HEK293 (cell line): ENCODE results near the gene WASL.
A peak's percentile ranks its signal among the peaks of the same experiment; 100 is the strongest.

Source experiments
- BCL6B ChIP-seq: fragments of 450-650 bp; formaldehyde crosslinking; IDR thresholded peaks from 2 replicates; pipeline ENCODE4 v1.5.1; 2017; ENCODE audit warnings: missing biosample characterization, missing genetic modification characterization
- GFI1B ChIP-seq: fragments of 450-650 bp; formaldehyde crosslinking; IDR thresholded peaks from 2 replicates; pipeline ENCODE4 v1.5.1; 2016; ENCODE audit warnings: missing biosample characterization, missing genetic modification characterization
- HIC1 ChIP-seq: fragments of 450-650 bp; formaldehyde crosslinking; IDR thresholded peaks from 2 replicates; pipeline ENCODE4 v1.5.1; 2016; ENCODE audit warnings: missing biosample characterization, missing genetic modification characterization
- KLF16 ChIP-seq: fragments of 450-650 bp; formaldehyde crosslinking; IDR thresholded peaks from 2 replicates; pipeline ENCODE4 v1.5.1; 2017; ENCODE audit warnings: missing biosample characterization, missing genetic modification characterization
- MEIS1 ChIP-seq: sonication (generic); formaldehyde crosslinking; IDR thresholded peaks from 2 replicates; pipeline ENCODE4 v1.8.1; 2022; ENCODE audit warnings: missing genetic modification reagents, mild to moderate bottlenecking, borderline replicate concordance
- PRDM4 ChIP-seq: fragments of 450-650 bp; formaldehyde crosslinking; IDR thresholded peaks from 2 replicates; pipeline ENCODE4 v1.5.1; 2017; ENCODE audit warnings: missing biosample characterization, missing genetic modification characterization
- ZBTB1 ChIP-seq: fragments of 450-650 bp; formaldehyde crosslinking; IDR thresholded peaks from 2 replicates; pipeline ENCODE4 v1.5.1; 2016; ENCODE audit warnings: missing biosample characterization, missing genetic modification characterization
- ZBTB10 ChIP-seq: fragments of 450-650 bp; formaldehyde crosslinking; IDR thresholded peaks from 2 replicates; pipeline ENCODE4 v1.5.1; 2016; ENCODE audit warnings: missing biosample characterization, missing genetic modification characterization
- ZBTB21 ChIP-seq: fragments of 450-650 bp; formaldehyde crosslinking; IDR thresholded peaks from 2 replicates; pipeline ENCODE4 v1.5.1; 2017; ENCODE audit warnings: missing biosample characterization, missing genetic modification characterization
- ZBTB8A ChIP-seq: fragments of 450-650 bp; formaldehyde crosslinking; IDR thresholded peaks from 2 replicates; pipeline ENCODE4 v1.5.1; 2016; ENCODE audit warnings: missing biosample characterization, missing genetic modification characterization
- ZEB2 ChIP-seq: fragments of 450-650 bp; formaldehyde crosslinking; IDR thresholded peaks from 2 replicates; pipeline ENCODE4 v1.5.1; 2016; ENCODE audit warnings: missing biosample characterization, missing genetic modification characterization
- ZFHX2 ChIP-seq: fragments of 450-650 bp; formaldehyde crosslinking; conservative IDR thresholded peaks from 2 replicates; pipeline ENCODE4 v1.5.1; 2016; ENCODE audit warnings: missing biosample characterization, missing genetic modification characterization
- ZNF121 ChIP-seq: fragments of 450-650 bp; formaldehyde crosslinking; IDR thresholded peaks from 2 replicates; pipeline ENCODE4 v1.5.1; 2016; ENCODE audit warnings: missing biosample characterization, missing genetic modification characterization
- ZNF133 ChIP-seq: fragments of 450-650 bp; formaldehyde crosslinking; IDR thresholded peaks from 2 replicates; pipeline ENCODE4 v1.5.1; 2016; ENCODE audit warnings: missing biosample characterization, missing genetic modification characterization
- ZNF157 ChIP-seq: fragments of 450-650 bp; formaldehyde crosslinking; IDR thresholded peaks from 2 replicates; pipeline ENCODE4 v1.5.1; 2016; ENCODE audit warnings: missing biosample characterization, missing genetic modification characterization
- ZNF19 ChIP-seq: fragments of 450-650 bp; formaldehyde crosslinking; IDR thresholded peaks from 2 replicates; pipeline ENCODE4; 2016; ENCODE audit warnings: missing biosample characterization, missing genetic modification characterization, low read depth
- ZNF2 ChIP-seq: fragments of 450-650 bp; formaldehyde crosslinking; IDR thresholded peaks from 2 replicates; pipeline ENCODE4 v1.5.1; 2016; ENCODE audit warnings: missing biosample characterization, missing genetic modification characterization
- ZNF221 ChIP-seq: fragments of 450-650 bp; formaldehyde crosslinking; IDR thresholded peaks from 2 replicates; pipeline ENCODE4 v1.5.1; 2017; ENCODE audit warnings: missing biosample characterization, missing genetic modification characterization, borderline replicate concordance
- ZNF248 ChIP-seq: fragments of 450-650 bp; formaldehyde crosslinking; IDR thresholded peaks from 2 replicates; pipeline ENCODE4 v1.5.1; 2017; ENCODE audit warnings: missing biosample characterization, missing genetic modification characterization
- ZNF266 ChIP-seq: fragments of 450-650 bp; formaldehyde crosslinking; IDR thresholded peaks from 2 replicates; pipeline ENCODE4 v1.5.1; 2016; ENCODE audit warnings: missing biosample characterization, missing genetic modification characterization, low read depth
- ZNF335 ChIP-seq: fragments of 450-650 bp; formaldehyde crosslinking; conservative IDR thresholded peaks from 2 replicates; pipeline ENCODE4 v1.5.1; 2016; ENCODE audit warnings: missing biosample characterization, missing genetic modification characterization
- ZNF341 ChIP-seq: fragments of 450-650 bp; formaldehyde crosslinking; IDR thresholded peaks from 2 replicates; pipeline ENCODE4; 2016; ENCODE audit warnings: low read depth, missing biosample characterization, missing genetic modification characterization
- ZNF350 ChIP-seq: fragments of 450-650 bp; formaldehyde crosslinking; IDR thresholded peaks from 2 replicates; pipeline ENCODE4 v1.5.0; 2017; ENCODE audit warnings: missing biosample characterization, mild to moderate bottlenecking, missing genetic modification characterization
- ZNF391 ChIP-seq: fragments of 450-650 bp; formaldehyde crosslinking; IDR thresholded peaks from 2 replicates; pipeline ENCODE4 v1.5.1; 2016; ENCODE audit warnings: low read depth, missing biosample characterization, missing genetic modification characterization, borderline replicate concordance
- ZNF404 ChIP-seq: fragments of 450-650 bp; formaldehyde crosslinking; IDR thresholded peaks from 2 replicates; pipeline ENCODE4 v1.5.1; 2017; ENCODE audit warnings: missing biosample characterization, missing genetic modification characterization
- ZNF521 ChIP-seq: fragments of 450-650 bp; formaldehyde crosslinking; IDR thresholded peaks from 2 replicates; pipeline ENCODE4 v1.5.1; 2017; ENCODE audit warnings: missing biosample characterization, mild to moderate bottlenecking, missing genetic modification characterization
- ZNF555 ChIP-seq: fragments of 450-650 bp; formaldehyde crosslinking; conservative IDR thresholded peaks from 2 replicates; pipeline ENCODE4 v1.5.1; 2017; ENCODE audit warnings: missing biosample characterization, mild to moderate bottlenecking, missing genetic modification characterization, inconsistent platforms
- ZNF585B ChIP-seq: fragments of 450-650 bp; formaldehyde crosslinking; IDR thresholded peaks from 2 replicates; pipeline ENCODE4 v1.5.1; 2016; ENCODE audit warnings: missing biosample characterization, missing genetic modification characterization
- ZNF704 ChIP-seq: fragments of 450-650 bp; formaldehyde crosslinking; IDR thresholded peaks from 2 replicates; pipeline ENCODE4 v1.5.1; 2016; ENCODE audit warnings: missing biosample characterization, missing genetic modification characterization
- ZNF785 ChIP-seq: fragments of 450-650 bp; formaldehyde crosslinking; IDR thresholded peaks from 2 replicates; pipeline ENCODE4 v1.5.1; 2016; ENCODE audit warnings: missing biosample characterization, missing genetic modification characterization

WASL gene

GRCh38 chr7:123748734-123749536, at the start of gene WASL (continued):
- TF ChIP-seq ZFHX2 (tag by site-specific recombination) (peak; percentile 77), PRDM4 (tag by site-specific recombination) (no peak), ZNF248 (no peak), ZNF133 (tag by site-specific recombination) (no peak), ZNF391 (no peak), BCL6B (no peak), ZNF266 (tag by site-specific recombination) (no peak), ZNF341 (tag by site-specific recombination) (peak; percentile 76), ZNF121 (no peak), KLF16 (tag by site-specific recombination) (peak; percentile 67; the same call in 1 of the 2 replicates), ZNF785 (no peak), ZNF585B (no peak), MEIS1 (CRISPR knock-in tag) (no peak), ZNF221 (tag by site-specific recombination) (no peak), ZEB2 (tag by site-specific recombination) (peak; percentile 83), ZNF19 (tag by site-specific recombination) (no peak), ZNF157 (no peak), ZNF555 (tag by site-specific recombination) (no peak), ZNF404 (no peak), HIC1 (tag by site-specific recombination) (no peak), ZBTB8A (no peak), ZBTB1 (tag by site-specific recombination) (peak; percentile 78; the same call in 1 of the 2 replicates), ZNF350 (tag by site-specific recombination) (no peak), ZBTB10 (no peak), ZBTB21 (tag by site-specific recombination) (no peak), ZNF521 (tag by site-specific recombination) (no peak), ZNF704 (tag by site-specific recombination) (no peak), ZNF2 (tag by site-specific recombination) (0 out of 2 replicates have a peak, but pooled peaks have one; percentile 17), ZNF335 (tag by site-specific recombination) (peak; percentile 92), GFI1B (tag by site-specific recombination) (no peak)
- TF ChIP-seq, all 188 proteins: peak for 57
